ENCODE data around the gene ACOT4. TPM values are rescaled to one million over a fixed set of nuclear protein-coding genes. Genes with fewer than 3 reads are reported as not detected.

The ACOT4 gene
- total and polyA plus RNA-seq, 2 experiments from 2014 or later: 1.0 to 1.6 TPM

- TF ChIP-seq EZH2 (IDR thresholded peaks at IDR 0.05; ENCODE audit: low read depth, unreplicated experiment) (no peak), CTCF (conservative IDR thresholded peaks at IDR 0.05; ENCODE audit: low read depth in 2 of 2) (no peak), REST (IDR thresholded peaks at IDR 0.05; ENCODE audit: unreplicated experiment) (no peak)
Measured at GRCh38 chr14:73620268-73620667, 28.6 kb downstream of the ACOT4 start (continued).

- H3K79me2 ChIP-seq (replicated peaks; ENCODE audit: insufficient read depth): no peaks in the 10 kb centered on the region
- Mint-ChIP-seq H3K9me3 (peaks cover 4% of the 10 kb centered on the region; the same call in 1 of the 3 replicates), H3K4me1 (no peaks in the 10 kb centered on the region; the same call in 2 of the 3 replicates), H3K4me3 (no peak overlapping the region), H3K27me3 (ENCODE audit: insufficient read depth, low read depth, poor library complexity) (no peaks in the 10 kb centered on the region), H3K36me3 (ENCODE audit: low read depth) (peaks cover 9% of the 10 kb centered on the region; the same call in 2 of the 3 replicates), H3K27ac (no peak overlapping the region)
- no peak overlapping the region for H3K4me2 ChIP-seq
- ATAC-seq (peak; percentile 32; the same call in 1 of the 3 replicates), DNase-seq (ENCODE audit: low spot score) (peak; percentile 72)
- H3K4me3 ChIP-seq: no peak overlapping the region
- no peaks in the 10 kb centered on the region for H3K4me1 ChIP-seq (ENCODE audit: insufficient read depth)
- H3F3A ChIP-seq (replicated peaks; ENCODE audit: low read depth): no peaks in the 10 kb centered on the region
- peak overlapping the region; percentile 76; the same call in 1 of the 2 replicates for H3K27ac ChIP-seq (ENCODE audit: low read depth)
- no peaks in the 10 kb centered on the region for H3K27me3 ChIP-seq (ENCODE audit: insufficient read depth)
- H2AFZ ChIP-seq: no peak overlapping the region
- H3K36me3 ChIP-seq (ENCODE audit: insufficient read depth): no peaks in the 10 kb centered on the region
- no peaks in the 10 kb centered on the region for H3K9me2 ChIP-seq (ENCODE audit: insufficient read depth)
- no peaks in the 10 kb centered on the region for H4K20me1 ChIP-seq (replicated peaks; ENCODE audit: insufficient read depth)
- TF ChIP-seq CTCF (conservative IDR thresholded peaks at IDR 0.05; ENCODE audit: low read depth in 2 of 2) (no peak), ETS1 (IDR thresholded peaks at IDR 0.05) (no peak), EZH2phosphoT487 (IDR thresholded peaks at IDR 0.05; ENCODE audit: unreplicated experiment) (no peak), POLR2AphosphoS5 (IDR thresholded peaks at IDR 0.05; ENCODE audit: low read depth) (no peak), ZNF331 (CRISPR knock-in tag; IDR thresholded peaks at IDR 0.05; ENCODE audit: low read depth) (no peak), STAT1 (IDR thresholded peaks at IDR 0.05; ENCODE audit: unreplicated experiment) (no peak), JUNB (IDR thresholded peaks at IDR 0.05; ENCODE audit: unreplicated experiment) (no peak), EZH2 (IDR thresholded peaks at IDR 0.05; ENCODE audit: low read depth, unreplicated experiment) (no peak), ZNF114 (CRISPR knock-in tag; IDR thresholded peaks at IDR 0.05) (no peak)
Measured at GRCh38 chr14:73623504-73624054, 31.9 kb downstream of the ACOT4 start.

All from GM23338 (cell line).